Fibroblast of lung (primary cell): ENCODE results near the gene PPM1H. TPM values are rescaled to one million over a fixed set of nuclear protein-coding genes. Genes with fewer than 3 reads are reported as not detected.
A peak's percentile ranks its signal among the peaks of the same experiment; 100 is the strongest.

ENCODE experiments used
- DNase-seq, 2 donors: peaks; one replicate each; pipeline versions ENCODE4 v3.0.0 to v3.0.0-alpha.2; 2010; ENCODE audit warnings: low read depth in 2 of 2
- H2AFZ ChIP-seq: 2 replicates; pipeline ENCODE4 v1.5.1; 2012; ENCODE audit warnings: low read length, control low read depth, inconsistent platforms
- H3K27ac ChIP-seq: 2 replicates; pipeline ENCODE4 v1.5.1; 2011; ENCODE audit warnings: low read length, control low read depth; ENCODE audit not compliant: insufficient read depth
- H3K27me3 ChIP-seq: 2 replicates; pipeline ENCODE4 v1.5.1; 2011; ENCODE audit warnings: mild to moderate bottlenecking, low read length; ENCODE audit not compliant: control insufficient read depth, insufficient read depth
- H3K36me3 ChIP-seq: 2 replicates; pipeline ENCODE4 v1.5.1; 2011; ENCODE audit warnings: low read length; ENCODE audit not compliant: control insufficient read depth, insufficient read depth
- H3K4me1 ChIP-seq: 2 replicates; pipeline ENCODE4 v1.5.1; 2011; ENCODE audit warnings: low read length; ENCODE audit not compliant: control insufficient read depth, insufficient read depth; ENCODE audit errors: extremely low read depth
- H3K4me2 ChIP-seq: 2 replicates; pipeline ENCODE4 v1.5.1; 2011; ENCODE audit warnings: low read length, control low read depth; ENCODE audit not compliant: insufficient read depth; ENCODE audit errors: extremely low read depth
- H3K4me3 ChIP-seq, 4 experiments: fragments of 200-600 bp in 1 of 4; sonication (generic) in 1 of 4; replicated peaks in 1 of 4; 2 replicates each; pipeline ENCODE4 v1.5.1; 2011 to 2016; ENCODE audit warnings: low read length in 4 of 4, low read depth in 3 of 4, mild to moderate bottlenecking in 3 of 4, control low read depth in 2 of 4, inconsistent platforms in 1 of 4, mixed read lengths in 1 of 4; ENCODE audit not compliant: insufficient read depth in 1 of 4; ENCODE audit errors: control extremely low read depth in 1 of 4
- H3K79me2 ChIP-seq: 2 replicates; pipeline ENCODE4 v1.5.1; 2012; ENCODE audit warnings: mild to moderate bottlenecking, low read length, inconsistent platforms; ENCODE audit not compliant: control insufficient read depth, insufficient read depth
- H3K9ac ChIP-seq: 2 replicates; pipeline ENCODE4 v1.5.1; 2011; ENCODE audit warnings: mild to moderate bottlenecking, low read length, control low read depth; ENCODE audit not compliant: insufficient read depth
- H3K9me3 ChIP-seq: 2 replicates; pipeline ENCODE4 v1.5.1; 2012; ENCODE audit warnings: low read depth, low read length; ENCODE audit not compliant: control insufficient read depth, insufficient read depth
- H4K20me1 ChIP-seq: 2 replicates; pipeline ENCODE4 v1.5.1; 2011; ENCODE audit warnings: low read length; ENCODE audit not compliant: control insufficient read depth, insufficient read depth; ENCODE audit errors: extremely low read depth
- EZH2 ChIP-seq: IDR thresholded peaks from 2 replicates; pipeline ENCODE4 v1.5.1; 2012; ENCODE audit warnings: low read length, control low read depth, mild to moderate bottlenecking; ENCODE audit errors: missing control alignments
- polyA plus RNA-seq, 2 donors: library from polyadenylated mRNA; depleted of rRNA in 1 of 2; stranded (reverse) in 1 of 2; unstranded in 1 of 2; fragments of >200 nt; gene quantifications; 2 replicates each; pipeline ENCODE4 v1.2.1, GENCODE V29; 2011 to 2012; ENCODE audit warnings: missing spikeins in 1 of 2
- total RNA-seq: library from RNA; depleted of rRNA; stranded (reverse); fragments of >200 nt; gene quantifications from 2 replicates; pipeline ENCODE4 v1.2.1, GENCODE V29; 2014
- TF ChIP-seq, protein P1 (sequence below), 2 donors: IDR thresholded peaks in 1 of 2; conservative IDR thresholded peaks in 1 of 2; 1 replicate in 1 of 2; 2 replicates in 1 of 2; pipeline ENCODE4 v1.5.1; 2011 to 2012; ENCODE audit warnings: low read length in 2 of 2, control low read depth in 1 of 2, inconsistent platforms in 1 of 2, low read depth in 1 of 2, mild to moderate bottlenecking in 1 of 2

Gene PPM1H
- total and polyA plus RNA-seq, 2 donors (not counting 1 experiment from before 2014, with no cell fraction given), result 0.57 to 3.1 TPM

DNA sequence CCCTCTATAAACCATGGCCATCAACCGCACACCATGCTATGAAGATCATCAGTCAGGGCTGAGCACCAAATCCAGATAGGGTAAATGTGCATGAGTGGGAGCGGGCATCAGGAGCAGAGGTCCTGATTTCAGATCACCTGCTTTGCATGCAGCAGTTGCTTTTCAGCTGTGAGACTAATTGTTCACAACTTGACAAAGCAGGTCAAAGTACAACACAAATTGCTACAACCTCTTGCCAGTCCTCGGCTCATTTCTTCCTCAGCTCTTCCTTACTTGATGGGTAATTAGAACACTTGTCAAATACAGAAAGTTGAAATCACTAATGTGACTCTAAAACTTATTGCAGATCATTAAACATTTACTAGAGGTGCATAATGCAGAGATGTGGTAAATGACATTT lies 171.6 kb downstream of the PPM1H start:
- Histone ChIP-seq H4K20me1 (no peaks in the 10 kb centered on the region), H2AFZ (no peak overlapping the region), H3K79me2 (no peaks in the 10 kb centered on the region), H3K9me3 (no peaks in the 10 kb centered on the region), H3K27me3 (no peaks in the 10 kb centered on the region), H3K4me3 (no peak overlapping the region), H3K4me2 (no peak overlapping the region), H3K4me1 (peaks cover 9% of the 10 kb centered on the region), H3K36me3 (no peaks in the 10 kb centered on the region), H3K9ac (no peak overlapping the region), H3K27ac (no peak overlapping the region)
- TF ChIP-seq EZH2, result no peak
- TF ChIP-seq, protein P1, sequence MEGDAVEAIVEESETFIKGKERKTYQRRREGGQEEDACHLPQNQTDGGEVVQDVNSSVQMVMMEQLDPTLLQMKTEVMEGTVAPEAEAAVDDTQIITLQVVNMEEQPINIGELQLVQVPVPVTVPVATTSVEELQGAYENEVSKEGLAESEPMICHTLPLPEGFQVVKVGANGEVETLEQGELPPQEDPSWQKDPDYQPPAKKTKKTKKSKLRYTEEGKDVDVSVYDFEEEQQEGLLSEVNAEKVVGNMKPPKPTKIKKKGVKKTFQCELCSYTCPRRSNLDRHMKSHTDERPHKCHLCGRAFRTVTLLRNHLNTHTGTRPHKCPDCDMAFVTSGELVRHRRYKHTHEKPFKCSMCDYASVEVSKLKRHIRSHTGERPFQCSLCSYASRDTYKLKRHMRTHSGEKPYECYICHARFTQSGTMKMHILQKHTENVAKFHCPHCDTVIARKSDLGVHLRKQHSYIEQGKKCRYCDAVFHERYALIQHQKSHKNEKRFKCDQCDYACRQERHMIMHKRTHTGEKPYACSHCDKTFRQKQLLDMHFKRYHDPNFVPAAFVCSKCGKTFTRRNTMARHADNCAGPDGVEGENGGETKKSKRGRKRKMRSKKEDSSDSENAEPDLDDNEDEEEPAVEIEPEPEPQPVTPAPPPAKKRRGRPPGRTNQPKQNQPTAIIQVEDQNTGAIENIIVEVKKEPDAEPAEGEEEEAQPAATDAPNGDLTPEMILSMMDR (conservative IDR thresholded peaks at IDR 0.05 in 1 of 2, IDR thresholded peaks at IDR 0.05 in 1 of 2; ENCODE audit: low read depth in 1 of 2, low read length in 2 of 2), result no peak
- no peak for DNase-seq

DNA sequence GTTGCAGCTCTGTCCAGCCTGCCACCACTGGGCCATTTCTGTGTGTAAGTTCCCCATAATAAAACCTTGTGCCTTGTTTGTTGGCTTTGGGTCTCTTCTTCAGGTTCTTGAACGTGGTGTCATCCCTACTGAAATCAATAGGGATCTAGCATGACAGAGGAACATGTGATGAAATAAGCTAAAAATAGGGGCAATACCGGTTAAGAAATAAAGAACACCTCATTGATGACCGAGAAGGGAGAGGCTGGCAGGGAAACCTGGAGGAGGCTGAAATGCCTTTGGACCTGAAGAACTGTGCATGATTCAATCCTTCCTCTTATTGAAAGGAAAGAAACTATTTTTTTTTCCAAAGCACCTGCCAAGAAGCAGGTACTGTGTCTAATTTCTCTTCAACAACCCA lies 172.3 kb downstream of the PPM1H start:
- TF ChIP-seq, protein P1 (conservative IDR thresholded peaks at IDR 0.05 in 1 of 2, IDR thresholded peaks at IDR 0.05 in 1 of 2; ENCODE audit: low read depth in 1 of 2, low read length in 2 of 2), result no peak
- no peak for TF ChIP-seq EZH2
- Histone ChIP-seq H4K20me1 (no peaks in the 10 kb centered on the region), H3K79me2 (no peaks in the 10 kb centered on the region), H3K4me2 (no peak overlapping the region), H3K9ac (no peak overlapping the region), H3K36me3 (no peaks in the 10 kb centered on the region), H3K4me3 (no peak overlapping the region), H3K4me1 (peaks cover 14% of the 10 kb centered on the region), H3K27me3 (no peaks in the 10 kb centered on the region), H3K27ac (no peak overlapping the region), H3K9me3 (no peaks in the 10 kb centered on the region), H2AFZ (no peak overlapping the region)
- no peak for DNase-seq

DNA sequence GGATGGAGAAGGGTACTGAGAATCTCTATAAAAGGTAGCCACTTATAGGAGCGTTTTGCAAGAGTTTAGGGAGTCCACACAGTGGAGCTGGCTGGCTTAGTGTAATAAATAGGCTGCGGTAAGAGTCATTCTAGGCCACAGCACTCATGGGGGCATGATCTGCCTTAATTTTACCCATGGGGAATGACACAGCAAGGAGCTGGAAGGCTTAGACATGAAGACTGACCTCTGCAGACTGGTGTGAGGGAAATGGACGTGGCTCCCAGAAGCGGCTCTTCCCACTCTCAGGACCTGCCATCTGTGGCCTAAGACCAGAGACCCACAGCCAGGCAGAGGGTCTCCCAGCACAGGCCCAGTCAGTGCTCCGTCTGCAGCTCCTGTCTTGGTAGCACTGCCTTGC lies 173.3 kb downstream of the PPM1H start:
- TF ChIP-seq, protein P1 (conservative IDR thresholded peaks at IDR 0.05 in 1 of 2, IDR thresholded peaks at IDR 0.05 in 1 of 2; ENCODE audit: low read depth in 1 of 2, low read length in 2 of 2), result no peak
- no peak for TF ChIP-seq EZH2
- no peak for DNase-seq
- H2AFZ ChIP-seq, result no peak overlapping the region
- H3K36me3 ChIP-seq, result no peaks in the 10 kb centered on the region
- H3K27ac ChIP-seq, result peak overlapping the region; percentile 45
- H3K4me3 ChIP-seq, result no peak overlapping the region
- H4K20me1 ChIP-seq, result no peaks in the 10 kb centered on the region
- no peaks in the 10 kb centered on the region for H3K79me2 ChIP-seq
- H3K4me1 ChIP-seq, result peaks cover 15% of the 10 kb centered on the region
- H3K9ac ChIP-seq, result no peak overlapping the region
- no peaks in the 10 kb centered on the region for H3K9me3 ChIP-seq
- no peak overlapping the region for H3K4me2 ChIP-seq
- no peaks in the 10 kb centered on the region for H3K27me3 ChIP-seq
